Measurements from ENCODE around the gene KDM5A. TPM values are rescaled to one million over a fixed set of nuclear protein-coding genes. Genes with fewer than 3 reads are reported as not detected.

KDM5A gene
- 57.1 and 61.4 TPM in 2 replicates for total RNA-seq

DNA sequence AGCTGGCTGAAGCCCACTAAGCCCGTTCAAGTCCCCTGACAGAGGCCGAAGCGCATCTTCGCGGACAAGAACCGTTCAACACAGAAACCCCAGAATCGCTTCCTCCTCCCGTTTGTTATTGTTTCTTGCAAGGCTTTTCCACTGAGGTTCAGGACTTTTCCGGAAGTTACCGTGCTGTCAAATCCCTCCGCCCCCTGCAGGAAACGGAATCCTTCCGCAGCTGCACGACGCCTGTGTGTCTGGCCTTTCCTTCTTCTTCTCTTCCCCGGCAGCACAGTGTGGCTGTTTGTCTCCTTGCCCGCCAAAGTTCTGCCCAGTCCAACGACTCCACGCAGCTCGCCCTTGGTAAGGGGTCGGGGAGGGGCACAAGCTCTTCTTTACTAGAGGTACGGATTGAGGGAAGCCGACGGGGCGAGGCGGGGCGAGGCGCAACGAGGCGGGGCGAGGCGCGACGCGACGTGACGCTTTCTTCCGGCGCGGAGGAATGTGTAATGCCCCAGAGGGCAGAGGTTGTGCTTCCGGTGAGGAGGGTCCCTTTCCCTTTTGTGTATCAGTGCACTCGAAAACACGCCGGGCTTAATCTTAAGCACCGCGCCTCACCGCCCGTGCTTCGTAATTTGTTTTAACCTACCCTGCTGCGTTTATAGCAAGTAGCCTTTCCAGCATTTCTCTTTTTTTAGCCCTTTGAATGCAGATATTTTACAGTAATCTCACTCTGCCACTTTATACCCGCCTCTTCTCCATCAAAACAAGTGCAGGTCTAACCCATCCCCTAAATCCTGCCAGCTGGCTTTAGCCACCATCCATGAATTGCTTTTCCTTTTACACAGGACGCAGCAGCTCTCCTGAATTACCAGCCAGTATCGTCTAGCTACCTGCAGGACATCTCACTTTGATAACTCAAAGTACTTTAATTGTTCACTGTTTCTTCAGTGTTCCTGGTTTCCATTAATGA is at the start of gene KDM5A:
KDM5A (minus strand) TSS at position 179 of the 955 bp plus-strand sequence. CDS start 229 bp downstream, outside the sequence.

DNA sequence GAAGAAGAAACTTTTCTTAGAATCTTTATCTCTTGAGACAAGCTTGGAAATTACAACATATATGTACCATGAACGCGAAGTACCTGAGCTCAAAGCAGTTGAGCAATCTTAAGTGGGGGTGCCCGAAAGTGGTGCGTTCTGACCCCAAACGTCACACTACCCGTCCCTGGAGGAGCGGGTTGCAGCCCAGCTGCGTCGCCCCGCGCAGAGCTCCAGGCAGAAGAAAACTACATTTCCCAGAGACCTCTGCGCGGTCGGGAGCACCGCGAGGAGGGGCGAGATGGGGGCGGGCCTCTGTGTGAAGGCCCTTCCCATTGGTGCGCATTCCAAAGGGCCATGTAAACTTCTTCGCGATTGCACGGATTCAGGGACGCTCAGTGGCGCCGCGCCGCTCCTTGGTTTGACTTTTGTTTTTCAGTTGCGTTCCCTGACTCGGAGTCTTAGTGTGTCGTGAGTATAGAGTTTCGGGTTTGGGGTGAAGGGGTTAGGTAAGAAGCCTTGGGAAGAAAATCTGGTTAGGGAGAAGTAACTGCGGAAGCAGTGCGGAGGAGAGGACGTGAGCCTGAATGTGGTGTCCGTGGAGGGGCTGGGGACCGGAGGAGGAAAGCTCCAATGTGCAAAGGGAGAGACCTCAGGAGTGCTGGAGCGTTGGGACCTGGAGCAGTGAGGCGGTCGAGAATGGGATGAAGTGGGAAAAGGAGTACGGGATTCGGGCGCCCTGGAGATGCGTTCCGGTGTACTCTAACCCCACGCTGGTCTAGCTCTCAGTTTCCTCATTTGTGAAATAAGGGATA is 12.3 kb upstream of the KDM5A start, which contains the start of gene CCDC77:
CCDC77 (plus strand) TSS at position 410 of the 794 bp plus-strand sequence. CDS start 7,740 bp downstream, outside the sequence.

GRCh38 chr12:262817-263216 is 126.3 kb downstream of the KDM5A start, which contains the start of gene SLC6A13:
SLC6A13 (minus strand) TSS chr12:262836; CDS start chr12:260052, 2,784 bp downstream.

Other genes starting within 250 kb of the KDM5A start
- gene SLC6A12, start 175.2 kb downstream of the KDM5A start, total RNA-seq: not detected in 2 replicates
- not detected in 2 replicates for gene SLC6A13, start 126.5 kb downstream of the KDM5A start, total RNA-seq
- 8.1 and 8.5 TPM in 2 replicates for gene CCDC77, start 12.3 kb upstream of the KDM5A start, total RNA-seq
- not detected in 2 replicates for gene B4GALNT3, start 70.6 kb upstream of the KDM5A start, total RNA-seq

All from epithelial cell of umbilical artery (primary cell).